K562 (cell line): ENCODE data around the gene RNASEH2A. TPM values are rescaled to one million over a fixed set of nuclear protein-coding genes. Genes with fewer than 3 reads are reported as not detected.

Experiments
- BCOR ChIP-seq: fragments of 450-650 bp; IDR thresholded peaks from 2 replicates; pipeline ENCODE4 v1.6.1; 2016
- BRF2 ChIP-seq: IDR thresholded peaks from 3 replicates; pipeline ENCODE4 v1.6.1; 2011; ENCODE audit warnings: borderline replicate concordance, mild to moderate bottlenecking; ENCODE audit not compliant: insufficient read length, insufficient read depth
- CHCHD3 ChIP-seq: fragments of 250-450 bp; sonication (Bioruptor Pico); IDR thresholded peaks from 2 replicates; pipeline ENCODE4 v2.1.2; 2022; ENCODE audit warnings: mild to moderate bottlenecking
- DACH1 ChIP-seq: fragments of 450-650 bp; IDR thresholded peaks from 2 replicates; pipeline ENCODE4 v1.6.1; 2018; ENCODE audit not compliant: partially characterized antibody
- E2F6 ChIP-seq, 2 experiments: IDR thresholded peaks; 2 replicates each; pipeline ENCODE4 v1.6.1; 2011; ENCODE audit warnings: borderline replicate concordance in 1 of 2, control low read depth in 1 of 2, low read depth in 1 of 2, low read length in 1 of 2, mild to moderate bottlenecking in 1 of 2, mixed read lengths in 1 of 2, moderate library complexity in 1 of 2; ENCODE audit not compliant: insufficient read depth in 1 of 2, insufficient read length in 1 of 2, poor library complexity in 1 of 2, severe bottlenecking in 1 of 2; ENCODE audit errors: extremely low read depth in 1 of 2
- GATAD2B ChIP-seq: fragments of 450-650 bp; IDR thresholded peaks from 2 replicates; pipeline ENCODE4 v1.6.1; 2017; ENCODE audit warnings: mild to moderate bottlenecking, borderline replicate concordance
- MAFK ChIP-seq: IDR thresholded peaks from 2 replicates; pipeline ENCODE4 v1.6.1; 2011; ENCODE audit warnings: low read length, improper control_type of control experiment
- NCOA4 ChIP-seq: fragments of 450-650 bp; IDR thresholded peaks from 2 replicates; pipeline ENCODE4 v1.6.1; 2018; ENCODE audit warnings: mild to moderate bottlenecking; ENCODE audit not compliant: partially characterized antibody
- NCOA6 ChIP-seq: fragments of 450-650 bp; IDR thresholded peaks from 2 replicates; pipeline ENCODE4 v1.6.1; 2017; ENCODE audit warnings: mild to moderate bottlenecking
- POLR2H ChIP-seq: IDR thresholded peaks from 2 replicates; pipeline ENCODE4 v1.6.1; 2016; ENCODE audit warnings: missing genetic modification characterization, low read depth, mild to moderate bottlenecking, control low read depth, missing compliant biosample characterization, moderate library complexity
- TAF15 ChIP-seq: fragments of 200-400 bp; formaldehyde crosslinking; IDR thresholded peaks from 2 replicates; pipeline ENCODE4 v1.6.1; 2017; ENCODE audit warnings: mild to moderate bottlenecking, low read depth, low read length, moderate library complexity
- TFAP4 ChIP-seq: sonication (generic); formaldehyde crosslinking; IDR thresholded peaks from 2 replicates; pipeline ENCODE4 v1.8.0; 2022; ENCODE audit warnings: missing genetic modification reagents, mild to moderate bottlenecking, moderate library complexity, borderline replicate concordance
- ZC3H11A ChIP-seq: IDR thresholded peaks from 2 replicates; pipeline ENCODE4 v1.6.1; 2012; ENCODE audit warnings: low read depth, low read length, improper control_type of control experiment
- ZNF121 ChIP-seq: sonication (generic); formaldehyde crosslinking; conservative IDR thresholded peaks from 2 replicates; pipeline ENCODE4 v1.8.0; 2022; ENCODE audit warnings: missing genetic modification reagents
- ZNF253 ChIP-seq: fragments of 250-450 bp; sonication (Bioruptor Pico); conservative IDR thresholded peaks from 2 replicates; pipeline ENCODE4 v1.6.1; 2021; ENCODE audit warnings: mild to moderate bottlenecking
- polyA plus RNA-seq, 8 experiments: library from polyadenylated mRNA; depleted of rRNA in 4 of 8; stranded (reverse) in 5 of 8; unstranded in 3 of 8; fragments of >200 nt; fragmentation: Nextera tagmentation in 2 of 8; fragmentation: Illumina TruSeq in 1 of 8; extraction: Ambion mirVana in 2 of 8; extraction: Trizol in 1 of 8; gene quantifications; 2 replicates each; pipeline versions ENCODE4 v1.2.1 to v1.2.3, GENCODE V29; 2011 to 2014; ENCODE audit warnings: inconsistent platforms in 1 of 8, missing spikeins in 1 of 8
- total RNA-seq, 7 experiments: library from RNA; depleted of rRNA in 6 of 7; stranded (reverse); fragments of >200 nt in 6 of 7; fragmentation: Illumina TruSeq in 2 of 7; extraction: Trizol in 2 of 7; gene quantifications; 2 replicates each; pipeline versions ENCODE4 v1.2.1 to v1.2.3, GENCODE V29; 2011 to 2021; ENCODE audit warnings: low replicate concordance in 1 of 7
- TF ChIP-seq, protein P1 (sequence below): fragments of 250-450 bp; sonication (Bioruptor Pico); IDR thresholded peaks from 2 replicates; pipeline ENCODE4 v1.4.0; 2020
- TF ChIP-seq, protein P2 (sequence below), 2 experiments: IDR thresholded peaks; 2 replicates each; pipeline ENCODE4 v1.6.1; 2012; ENCODE audit warnings: improper control_type of control experiment in 2 of 2, low read depth in 2 of 2, low read length in 2 of 2, borderline replicate concordance in 1 of 2
- TF ChIP-seq, protein P3 (sequence below): fragments of 250-450 bp; sonication (Bioruptor Pico); IDR thresholded peaks from 2 replicates; pipeline ENCODE4 v1.8.0; 2021; ENCODE audit warnings: moderate library complexity, mild to moderate bottlenecking, inconsistent platforms

Gene RNASEH2A
- total and polyA plus RNA-seq, 9 of the 15 experiments (the other 6 are each of a cell fraction or from before 2014, with no cell fraction given), result 22.3 to 78.0 (median 61.7) TPM

- peak; percentile 90 for TF ChIP-seq TFAP4 (CRISPR knock-in tag)
- TF ChIP-seq, protein P1, sequence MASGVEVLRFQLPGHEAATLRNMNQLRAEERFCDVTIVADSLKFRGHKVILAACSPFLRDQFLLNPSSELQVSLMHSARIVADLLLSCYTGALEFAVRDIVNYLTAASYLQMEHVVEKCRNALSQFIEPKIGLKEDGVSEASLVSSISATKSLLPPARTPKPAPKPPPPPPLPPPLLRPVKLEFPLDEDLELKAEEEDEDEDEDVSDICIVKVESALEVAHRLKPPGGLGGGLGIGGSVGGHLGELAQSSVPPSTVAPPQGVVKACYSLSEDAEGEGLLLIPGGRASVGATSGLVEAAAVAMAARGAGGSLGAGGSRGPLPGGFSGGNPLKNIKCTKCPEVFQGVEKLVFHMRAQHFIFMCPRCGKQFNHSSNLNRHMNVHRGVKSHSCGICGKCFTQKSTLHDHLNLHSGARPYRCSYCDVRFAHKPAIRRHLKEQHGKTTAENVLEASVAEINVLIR (CRISPR knock-in tag), result peak; percentile 15; the same call in 1 of the 2 replicates
- peak; percentile 73 to 79 for TF ChIP-seq E2F6 (IDR thresholded peaks at IDR 0.05; ENCODE audit: borderline replicate concordance in 1 of 2, extremely low read depth in 1 of 2, insufficient read depth in 1 of 2, insufficient read length in 1 of 2, low read depth in 1 of 2, low read length in 1 of 2, poor library complexity in 1 of 2, severe bottlenecking in 1 of 2)
- TF ChIP-seq NCOA6, result no peak
- TF ChIP-seq ZNF121 (CRISPR knock-in tag), result no peak
- no peak for TF ChIP-seq CHCHD3
- TF ChIP-seq DACH1, result peak; percentile 61
- peak; percentile 67; the same call in 1 of the 2 replicates for TF ChIP-seq GATAD2B
- no peak for TF ChIP-seq ZC3H11A
- TF ChIP-seq NCOA4, result no peak
- no peak for TF ChIP-seq TAF15
- TF ChIP-seq ZNF253, result no peak
- TF ChIP-seq MAFK, result no peak
- TF ChIP-seq, protein P2, sequence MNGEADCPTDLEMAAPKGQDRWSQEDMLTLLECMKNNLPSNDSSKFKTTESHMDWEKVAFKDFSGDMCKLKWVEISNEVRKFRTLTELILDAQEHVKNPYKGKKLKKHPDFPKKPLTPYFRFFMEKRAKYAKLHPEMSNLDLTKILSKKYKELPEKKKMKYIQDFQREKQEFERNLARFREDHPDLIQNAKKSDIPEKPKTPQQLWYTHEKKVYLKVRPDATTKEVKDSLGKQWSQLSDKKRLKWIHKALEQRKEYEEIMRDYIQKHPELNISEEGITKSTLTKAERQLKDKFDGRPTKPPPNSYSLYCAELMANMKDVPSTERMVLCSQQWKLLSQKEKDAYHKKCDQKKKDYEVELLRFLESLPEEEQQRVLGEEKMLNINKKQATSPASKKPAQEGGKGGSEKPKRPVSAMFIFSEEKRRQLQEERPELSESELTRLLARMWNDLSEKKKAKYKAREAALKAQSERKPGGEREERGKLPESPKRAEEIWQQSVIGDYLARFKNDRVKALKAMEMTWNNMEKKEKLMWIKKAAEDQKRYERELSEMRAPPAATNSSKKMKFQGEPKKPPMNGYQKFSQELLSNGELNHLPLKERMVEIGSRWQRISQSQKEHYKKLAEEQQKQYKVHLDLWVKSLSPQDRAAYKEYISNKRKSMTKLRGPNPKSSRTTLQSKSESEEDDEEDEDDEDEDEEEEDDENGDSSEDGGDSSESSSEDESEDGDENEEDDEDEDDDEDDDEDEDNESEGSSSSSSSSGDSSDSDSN (IDR thresholded peaks at IDR 0.05; ENCODE audit: borderline replicate concordance in 1 of 2, low read depth in 2 of 2, low read length in 2 of 2), result peak in 1 of 2 experiments; percentile 27; a peak in 2 of 4 replicates
- TF ChIP-seq, protein P3, sequence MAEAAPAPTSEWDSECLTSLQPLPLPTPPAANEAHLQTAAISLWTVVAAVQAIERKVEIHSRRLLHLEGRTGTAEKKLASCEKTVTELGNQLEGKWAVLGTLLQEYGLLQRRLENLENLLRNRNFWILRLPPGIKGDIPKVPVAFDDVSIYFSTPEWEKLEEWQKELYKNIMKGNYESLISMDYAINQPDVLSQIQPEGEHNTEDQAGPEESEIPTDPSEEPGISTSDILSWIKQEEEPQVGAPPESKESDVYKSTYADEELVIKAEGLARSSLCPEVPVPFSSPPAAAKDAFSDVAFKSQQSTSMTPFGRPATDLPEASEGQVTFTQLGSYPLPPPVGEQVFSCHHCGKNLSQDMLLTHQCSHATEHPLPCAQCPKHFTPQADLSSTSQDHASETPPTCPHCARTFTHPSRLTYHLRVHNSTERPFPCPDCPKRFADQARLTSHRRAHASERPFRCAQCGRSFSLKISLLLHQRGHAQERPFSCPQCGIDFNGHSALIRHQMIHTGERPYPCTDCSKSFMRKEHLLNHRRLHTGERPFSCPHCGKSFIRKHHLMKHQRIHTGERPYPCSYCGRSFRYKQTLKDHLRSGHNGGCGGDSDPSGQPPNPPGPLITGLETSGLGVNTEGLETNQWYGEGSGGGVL (CRISPR knock-in tag), result no peak
- no peak for TF ChIP-seq BCOR
- TF ChIP-seq POLR2H, result peak; percentile 82
- TF ChIP-seq BRF2, result no peak
Measured at GRCh38 chr19:12801466-12802266, 4.7 kb upstream of the RNASEH2A start, which contains the start of the genes PRDX2 and THSD8 (continued).
